ENCODE measurements around the gene CCDC51. TPM values are rescaled to one million over a fixed set of nuclear protein-coding genes. Genes with fewer than 3 reads are reported as not detected.

CCDC51 gene
- total and polyA plus RNA-seq, 2 of the 13 experiments (the other 11 are each of a cell fraction or from before 2014, with no cell fraction given), result 18.1 to 29.4 TPM

DNA sequence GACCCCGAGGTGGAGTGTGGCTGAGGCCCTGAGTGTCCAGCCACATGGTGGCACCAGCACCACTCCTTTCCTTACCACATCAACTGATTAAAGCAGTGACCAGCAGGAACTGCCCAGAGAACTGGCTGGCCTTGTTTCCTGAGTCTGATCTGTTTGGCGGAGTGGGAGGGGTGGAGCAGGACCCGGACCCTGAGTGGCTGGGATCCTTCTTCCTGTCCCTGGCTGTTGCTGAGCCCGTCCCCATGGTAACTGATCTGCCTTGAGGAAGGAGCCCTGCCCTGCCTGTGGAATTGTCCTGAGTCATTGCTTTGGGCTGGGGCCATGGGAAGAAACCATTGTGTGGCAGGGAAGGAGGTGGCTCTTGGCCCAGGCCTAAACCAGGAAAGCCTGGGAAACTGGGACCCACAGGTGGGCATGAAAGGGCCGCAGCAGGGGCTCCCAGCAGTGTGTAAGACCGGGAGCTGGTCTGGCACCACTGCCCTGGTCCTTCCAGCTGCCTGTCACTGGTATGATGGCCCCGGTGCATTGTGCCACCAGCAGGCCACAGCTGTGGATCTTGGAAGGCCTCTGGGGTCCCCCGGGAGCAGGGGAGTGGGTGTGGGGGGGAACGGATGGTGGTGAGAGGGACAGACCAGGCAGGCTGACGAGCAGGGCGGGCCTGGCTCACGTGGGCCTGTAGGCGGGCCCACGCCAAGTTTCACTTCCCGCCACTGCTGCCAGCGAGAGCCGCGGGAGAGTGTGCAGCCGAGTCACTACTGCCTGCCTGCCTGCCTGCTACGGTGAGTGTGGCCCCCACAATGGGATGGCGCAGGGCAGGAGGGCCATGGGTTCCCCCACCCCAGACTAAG, 25.8 kb upstream of the CCDC51 start (continued):
- TF ChIP-seq U2AF1 (optimal IDR thresholded peaks at IDR 0.05; ENCODE audit: low read depth, low read length) (no peak), ZFP82 (CRISPR knock-in tag; IDR thresholded peaks at IDR 0.05; ENCODE audit: borderline replicate concordance) (no peak), MAZ (IDR thresholded peaks at IDR 0.05; ENCODE audit: borderline replicate concordance, low read depth, low read length) (peak; percentile 57; the same call in 1 of the 2 replicates), MAZ (CRISPR knock-in tag; IDR thresholded peaks at IDR 0.05; ENCODE audit: low read depth) (peak; percentile 63), FOXK1 (CRISPR knock-in tag; IDR thresholded peaks at IDR 0.05; ENCODE audit: borderline replicate concordance, low read depth) (peak; percentile 55; the same call in 1 of the 2 replicates), ZKSCAN8 (CRISPR knock-in tag; IDR thresholded peaks at IDR 0.05; ENCODE audit: borderline replicate concordance) (peak; percentile 47; the same call in 1 of the 2 replicates), SMYD3 (CRISPR knock-in tag; IDR thresholded peaks at IDR 0.05) (no peak), ZNF468 (CRISPR knock-in tag; IDR thresholded peaks at IDR 0.05) (no peak), ZNF350 (CRISPR knock-in tag; IDR thresholded peaks at IDR 0.05; ENCODE audit: borderline replicate concordance, low read depth) (no peak), MEIS2 (CRISPR knock-in tag; IDR thresholded peaks at IDR 0.05) (no peak), CC2D1A (CRISPR knock-in tag; IDR thresholded peaks at IDR 0.05) (no peak), NR2F1 (CRISPR knock-in tag; IDR thresholded peaks at IDR 0.05) (no peak), ZNF550 (CRISPR knock-in tag; IDR thresholded peaks at IDR 0.05; ENCODE audit: borderline replicate concordance) (no peak), ZNF703 (CRISPR knock-in tag; IDR thresholded peaks at IDR 0.05; ENCODE audit: borderline replicate concordance) (no peak), MAF1 (CRISPR knock-in tag; IDR thresholded peaks at IDR 0.05; ENCODE audit: borderline replicate concordance) (no peak), RXRB (CRISPR knock-in tag; IDR thresholded peaks at IDR 0.05; ENCODE audit: borderline replicate concordance) (peak; percentile 72; the same call in 1 of the 2 replicates)
- TF ChIP-seq, protein P1, sequence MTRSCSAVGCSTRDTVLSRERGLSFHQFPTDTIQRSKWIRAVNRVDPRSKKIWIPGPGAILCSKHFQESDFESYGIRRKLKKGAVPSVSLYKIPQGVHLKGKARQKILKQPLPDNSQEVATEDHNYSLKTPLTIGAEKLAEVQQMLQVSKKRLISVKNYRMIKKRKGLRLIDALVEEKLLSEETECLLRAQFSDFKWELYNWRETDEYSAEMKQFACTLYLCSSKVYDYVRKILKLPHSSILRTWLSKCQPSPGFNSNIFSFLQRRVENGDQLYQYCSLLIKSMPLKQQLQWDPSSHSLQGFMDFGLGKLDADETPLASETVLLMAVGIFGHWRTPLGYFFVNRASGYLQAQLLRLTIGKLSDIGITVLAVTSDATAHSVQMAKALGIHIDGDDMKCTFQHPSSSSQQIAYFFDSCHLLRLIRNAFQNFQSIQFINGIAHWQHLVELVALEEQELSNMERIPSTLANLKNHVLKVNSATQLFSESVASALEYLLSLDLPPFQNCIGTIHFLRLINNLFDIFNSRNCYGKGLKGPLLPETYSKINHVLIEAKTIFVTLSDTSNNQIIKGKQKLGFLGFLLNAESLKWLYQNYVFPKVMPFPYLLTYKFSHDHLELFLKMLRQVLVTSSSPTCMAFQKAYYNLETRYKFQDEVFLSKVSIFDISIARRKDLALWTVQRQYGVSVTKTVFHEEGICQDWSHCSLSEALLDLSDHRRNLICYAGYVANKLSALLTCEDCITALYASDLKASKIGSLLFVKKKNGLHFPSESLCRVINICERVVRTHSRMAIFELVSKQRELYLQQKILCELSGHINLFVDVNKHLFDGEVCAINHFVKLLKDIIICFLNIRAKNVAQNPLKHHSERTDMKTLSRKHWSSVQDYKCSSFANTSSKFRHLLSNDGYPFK (CRISPR knock-in tag; IDR thresholded peaks at IDR 0.05; ENCODE audit: borderline replicate concordance), result no peak
- TF ChIP-seq, protein P2, sequence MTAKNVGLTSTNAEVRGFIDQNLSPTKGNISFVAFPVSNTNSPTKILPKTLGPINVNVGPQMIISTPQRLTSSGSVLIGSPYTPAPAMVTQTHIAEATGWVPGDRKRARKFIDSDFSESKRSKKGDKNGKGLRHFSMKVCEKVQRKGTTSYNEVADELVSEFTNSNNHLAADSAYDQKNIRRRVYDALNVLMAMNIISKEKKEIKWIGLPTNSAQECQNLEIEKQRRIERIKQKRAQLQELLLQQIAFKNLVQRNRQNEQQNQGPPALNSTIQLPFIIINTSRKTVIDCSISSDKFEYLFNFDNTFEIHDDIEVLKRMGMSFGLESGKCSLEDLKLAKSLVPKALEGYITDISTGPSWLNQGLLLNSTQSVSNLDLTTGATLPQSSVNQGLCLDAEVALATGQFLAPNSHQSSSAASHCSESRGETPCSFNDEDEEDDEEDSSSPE (CRISPR knock-in tag; IDR thresholded peaks at IDR 0.05), result no peak
- TF ChIP-seq, protein P3, sequence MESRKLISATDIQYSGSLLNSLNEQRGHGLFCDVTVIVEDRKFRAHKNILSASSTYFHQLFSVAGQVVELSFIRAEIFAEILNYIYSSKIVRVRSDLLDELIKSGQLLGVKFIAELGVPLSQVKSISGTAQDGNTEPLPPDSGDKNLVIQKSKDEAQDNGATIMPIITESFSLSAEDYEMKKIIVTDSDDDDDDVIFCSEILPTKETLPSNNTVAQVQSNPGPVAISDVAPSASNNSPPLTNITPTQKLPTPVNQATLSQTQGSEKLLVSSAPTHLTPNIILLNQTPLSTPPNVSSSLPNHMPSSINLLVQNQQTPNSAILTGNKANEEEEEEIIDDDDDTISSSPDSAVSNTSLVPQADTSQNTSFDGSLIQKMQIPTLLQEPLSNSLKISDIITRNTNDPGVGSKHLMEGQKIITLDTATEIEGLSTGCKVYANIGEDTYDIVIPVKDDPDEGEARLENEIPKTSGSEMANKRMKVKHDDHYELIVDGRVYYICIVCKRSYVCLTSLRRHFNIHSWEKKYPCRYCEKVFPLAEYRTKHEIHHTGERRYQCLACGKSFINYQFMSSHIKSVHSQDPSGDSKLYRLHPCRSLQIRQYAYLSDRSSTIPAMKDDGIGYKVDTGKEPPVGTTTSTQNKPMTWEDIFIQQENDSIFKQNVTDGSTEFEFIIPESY (CRISPR knock-in tag; IDR thresholded peaks at IDR 0.05), result peak; percentile 89
- TF ChIP-seq, protein P4, sequence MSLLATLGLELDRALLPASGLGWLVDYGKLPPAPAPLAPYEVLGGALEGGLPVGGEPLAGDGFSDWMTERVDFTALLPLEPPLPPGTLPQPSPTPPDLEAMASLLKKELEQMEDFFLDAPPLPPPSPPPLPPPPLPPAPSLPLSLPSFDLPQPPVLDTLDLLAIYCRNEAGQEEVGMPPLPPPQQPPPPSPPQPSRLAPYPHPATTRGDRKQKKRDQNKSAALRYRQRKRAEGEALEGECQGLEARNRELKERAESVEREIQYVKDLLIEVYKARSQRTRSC (CRISPR knock-in tag; IDR thresholded peaks at IDR 0.05; ENCODE audit: low read depth), result no peak

Data from HepG2 (cell line).